Uterus (tissue), 4 donors: ENCODE measurements around the gene JAG1. TPM values are rescaled to one million over a fixed set of nuclear protein-coding genes. Genes with fewer than 3 reads are reported as not detected.

ENCODE experiments used
- DNase-seq, 2 donors: peaks; one replicate each; pipeline ENCODE4 v3.0.0-alpha.2; 2019 to 2020
- H3K27ac ChIP-seq, 2 donors: fragments of 200-600 bp; sonication (generic); 1 replicate in 1 of 2; 2 replicates in 1 of 2; pipeline ENCODE4 v1.5.1; 2016 to 2018
- H3K27me3 ChIP-seq, 2 donors: fragments of 200-600 bp; sonication (generic); one replicate each; pipeline ENCODE4 v1.5.1; 2018 to 2019; ENCODE audit warnings: control low read depth in 1 of 2
- H3K36me3 ChIP-seq, 2 donors: fragments of 200-600 bp; sonication (generic); one replicate each; pipeline ENCODE4 v1.5.1; 2019; ENCODE audit warnings: control low read depth in 1 of 2
- H3K4me1 ChIP-seq, 2 donors: fragments of 200-600 bp; sonication (generic); one replicate each; pipeline ENCODE4 v1.5.1; 2018 to 2019; ENCODE audit warnings: control low read depth in 1 of 2
- H3K4me3 ChIP-seq, 2 donors: fragments of 200-600 bp; sonication (generic); 1 replicate in 1 of 2; 2 replicates in 1 of 2; pipeline ENCODE4 v1.5.1; 2018 to 2019; ENCODE audit warnings: mild to moderate bottlenecking in 1 of 2
- H3K9me3 ChIP-seq, 2 donors: fragments of 200-600 bp; sonication (generic); one replicate each; pipeline ENCODE4 v1.5.1; 2019; ENCODE audit warnings: control low read depth in 1 of 2
- CTCF ChIP-seq, 4 experiments: fragments of 200-600 bp in 2 of 4; fragments of 450-650 bp in 2 of 4; sonication (generic) in 2 of 4; IDR thresholded peaks; one replicate each; pipeline ENCODE4 v1.5.1; 2016 to 2019; ENCODE audit warnings: antibody characterized with exemption in 4 of 4, mild to moderate bottlenecking in 2 of 4, moderate library complexity in 1 of 4
- POLR2A ChIP-seq, 2 donors: fragments of 450-650 bp; IDR thresholded peaks; one replicate each; pipeline ENCODE4 v1.6.1; 2016; ENCODE audit warnings: antibody characterized with exemption in 2 of 2, mild to moderate bottlenecking in 1 of 2, moderate library complexity in 1 of 2
- intact Hi-C: fragments of 100-400 bp; cut with DNase I; formaldehyde crosslinking; loops from one replicate; pipeline ENCODE4 v1.15.1; 2023; ENCODE audit warnings: low total_unique reads
- total RNA-seq, 4 donors: library from RNA; depleted of rRNA in 3 of 4; stranded (reverse); fragments of >200 nt in 3 of 4; gene quantifications; one replicate each; pipeline versions ENCODE4 v1.1.0 to v1.2.4, GENCODE V29; 2014 to 2023
- donor health status: DM: yes; HTN: yes; CAD: no.

JAG1 gene
- total RNA-seq, 4 donors from 2014 or later = 53.8 to 154 (median 111) TPM

- Histone ChIP-seq H3K9me3 (no peaks in the 10 kb centered on the region), H3K4me1 (no peaks in the 10 kb centered on the region), H3K27me3 (no peaks in the 10 kb centered on the region), H3K4me3 (no peak overlapping the region), H3K36me3 (no peaks in the 10 kb centered on the region), H3K27ac (no peak overlapping the region)
- no peak for TF ChIP-seq CTCF (IDR thresholded peaks at IDR 0.05)
- no peak for TF ChIP-seq POLR2A (IDR thresholded peaks at IDR 0.05)
- intact Hi-C loops = no loop called here
- DNase-seq = no peak
Observed at GRCh38 chr20:10632721-10633509, 40.9 kb downstream of the JAG1 start.

GRCh38 chr20:10631126-10631525 lies 42.7 kb downstream of the JAG1 start:
- Histone ChIP-seq H3K27ac (no peak overlapping the region), H3K9me3 (no peaks in the 10 kb centered on the region), H3K4me3 (no peak overlapping the region), H3K27me3 (no peaks in the 10 kb centered on the region), H3K36me3 (no peaks in the 10 kb centered on the region), H3K4me1 (no peaks in the 10 kb centered on the region)
- no peak for DNase-seq
- TF ChIP-seq POLR2A (IDR thresholded peaks at IDR 0.05) (no peak), CTCF (IDR thresholded peaks at IDR 0.05) (no peak)
- intact Hi-C loops = no loop called here

GRCh38 chr20:10629946-10630650 lies 43.7 kb downstream of the JAG1 start:
- Histone ChIP-seq H3K4me3 (no peak overlapping the region), H3K36me3 (no peaks in the 10 kb centered on the region), H3K27me3 (no peaks in the 10 kb centered on the region), H3K4me1 (no peaks in the 10 kb centered on the region), H3K9me3 (no peaks in the 10 kb centered on the region), H3K27ac (peak overlapping the region; percentile 31 to 67)
- no peak for DNase-seq
- TF ChIP-seq CTCF (IDR thresholded peaks at IDR 0.05) = no peak
- no peak for TF ChIP-seq POLR2A (IDR thresholded peaks at IDR 0.05)
- intact Hi-C loops = no loop called here

- H3K27me3 ChIP-seq = no peaks in the 10 kb centered on the region
- no peaks in the 10 kb centered on the region for H3K4me1 ChIP-seq
- intact Hi-C loops = no loop called here
- DNase-seq = no peak
- no peaks in the 10 kb centered on the region for H3K9me3 ChIP-seq
- TF ChIP-seq CTCF (IDR thresholded peaks at IDR 0.05) = no peak
- TF ChIP-seq POLR2A (IDR thresholded peaks at IDR 0.05) = no peak
- H3K27ac ChIP-seq = no peak overlapping the region
- no peaks in the 10 kb centered on the region for H3K36me3 ChIP-seq
- H3K4me3 ChIP-seq = no peak overlapping the region
Observed at GRCh38 chr20:10626896-10627295, 46.9 kb downstream of the JAG1 start.

GRCh38 chr20:10625641-10626040 lies 48.2 kb downstream of the JAG1 start:
- H3K27ac ChIP-seq = no peak overlapping the region
- H3K9me3 ChIP-seq = no peaks in the 10 kb centered on the region
- TF ChIP-seq CTCF (IDR thresholded peaks at IDR 0.05) = no peak
- H3K4me1 ChIP-seq = no peaks in the 10 kb centered on the region
- intact Hi-C loops = no loop called here
- H3K27me3 ChIP-seq = no peaks in the 10 kb centered on the region
- no peaks in the 10 kb centered on the region for H3K36me3 ChIP-seq
- DNase-seq = no peak
- H3K4me3 ChIP-seq = no peak overlapping the region
